Prostate gland (tissue), 2 donors: ENCODE measurements around the gene B4GALT5.

Experiments
- POLR2A ChIP-seq: fragments of 450-650 bp; IDR thresholded peaks from one replicate; pipeline ENCODE4 v1.6.1; 2016; ENCODE audit warnings: antibody characterized with exemption, mild to moderate bottlenecking
- POLR2AphosphoS5 ChIP-seq: sonication (generic); formaldehyde crosslinking; IDR thresholded peaks from one replicate; pipeline ENCODE4 v1.6.1; 2017; ENCODE audit warnings: antibody characterized with exemption
- TF ChIP-seq, protein P1 (sequence below), 4 experiments: fragments of 200-600 bp in 2 of 4; fragments of 450-650 bp in 2 of 4; sonication (generic) in 2 of 4; IDR thresholded peaks; 1 replicate in 3 of 4; 2 replicates in 1 of 4; pipeline ENCODE4 v1.5.1; 2016 to 2019; ENCODE audit warnings: antibody characterized with exemption in 4 of 4, mild to moderate bottlenecking in 2 of 4, moderate library complexity in 2 of 4

DNA sequence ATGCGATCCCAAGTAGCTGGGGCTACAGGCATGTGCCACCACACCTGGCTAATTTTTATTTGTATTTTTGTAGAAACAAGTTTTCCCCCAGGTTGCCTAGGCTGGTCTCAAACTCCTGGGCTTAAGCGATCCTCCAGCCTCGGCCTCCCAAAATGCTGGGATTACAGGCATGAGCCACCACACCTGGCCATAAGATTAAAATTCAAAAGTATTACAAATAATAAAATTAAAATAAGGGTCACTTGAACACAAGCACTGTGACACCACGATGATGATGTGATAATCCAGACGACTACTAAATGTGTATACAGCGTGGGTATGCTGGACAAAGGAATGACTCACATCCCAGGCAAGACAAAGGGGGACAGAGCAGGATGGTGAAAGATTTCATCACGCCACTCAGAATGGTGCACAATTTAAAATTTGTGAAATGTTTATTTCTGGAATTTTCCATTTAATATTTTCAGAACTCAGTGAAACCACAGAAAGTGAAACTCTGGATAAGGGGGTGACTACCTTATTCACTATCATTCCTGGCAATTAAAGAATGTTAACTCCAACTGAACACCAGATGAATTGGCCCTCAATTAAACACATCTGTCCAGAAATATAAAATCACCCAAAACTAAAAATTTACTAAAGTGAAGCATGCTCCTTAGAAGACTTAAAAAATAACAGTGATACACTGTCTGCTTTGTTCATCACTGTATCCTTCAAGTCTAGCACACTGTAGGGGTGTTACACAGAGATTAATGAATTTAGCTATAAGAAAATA, 13.1 kb downstream of the B4GALT5 start:
- TF ChIP-seq, protein P1, sequence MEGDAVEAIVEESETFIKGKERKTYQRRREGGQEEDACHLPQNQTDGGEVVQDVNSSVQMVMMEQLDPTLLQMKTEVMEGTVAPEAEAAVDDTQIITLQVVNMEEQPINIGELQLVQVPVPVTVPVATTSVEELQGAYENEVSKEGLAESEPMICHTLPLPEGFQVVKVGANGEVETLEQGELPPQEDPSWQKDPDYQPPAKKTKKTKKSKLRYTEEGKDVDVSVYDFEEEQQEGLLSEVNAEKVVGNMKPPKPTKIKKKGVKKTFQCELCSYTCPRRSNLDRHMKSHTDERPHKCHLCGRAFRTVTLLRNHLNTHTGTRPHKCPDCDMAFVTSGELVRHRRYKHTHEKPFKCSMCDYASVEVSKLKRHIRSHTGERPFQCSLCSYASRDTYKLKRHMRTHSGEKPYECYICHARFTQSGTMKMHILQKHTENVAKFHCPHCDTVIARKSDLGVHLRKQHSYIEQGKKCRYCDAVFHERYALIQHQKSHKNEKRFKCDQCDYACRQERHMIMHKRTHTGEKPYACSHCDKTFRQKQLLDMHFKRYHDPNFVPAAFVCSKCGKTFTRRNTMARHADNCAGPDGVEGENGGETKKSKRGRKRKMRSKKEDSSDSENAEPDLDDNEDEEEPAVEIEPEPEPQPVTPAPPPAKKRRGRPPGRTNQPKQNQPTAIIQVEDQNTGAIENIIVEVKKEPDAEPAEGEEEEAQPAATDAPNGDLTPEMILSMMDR (IDR thresholded peaks at IDR 0.05), result no peak
- TF ChIP-seq POLR2A (no peak), POLR2AphosphoS5 (no peak)
